Subcutaneous adipose tissue (tissue), 4 donors: ENCODE data around the gene NPRL2. TPM values are rescaled to one million over a fixed set of nuclear protein-coding genes. Genes with fewer than 3 reads are reported as not detected.

Experiments
- CTCF ChIP-seq: fragments of 450-650 bp; IDR thresholded peaks from one replicate; pipeline ENCODE4 v1.5.1; 2016; ENCODE audit warnings: low read depth, mild to moderate bottlenecking, control low read depth, antibody characterized with exemption, moderate library complexity
- total RNA-seq, 4 donors: library from RNA; depleted of rRNA; stranded (reverse); fragments of >200 nt; gene quantifications; one replicate each; pipeline ENCODE4 v1.1.0, GENCODE V29; 2016

Gene NPRL2
- total RNA-seq, 4 donors from 2014 or later: 14.3 to 18.8 (median 17.5) TPM

- TF ChIP-seq CTCF: no peak
Observed at GRCh38 chr3:50359760-50360110, 9.2 kb upstream of the NPRL2 start.

- no peak for TF ChIP-seq CTCF
Observed at GRCh38 chr3:50358911-50359759, 8.6 kb upstream of the NPRL2 start, which contains the start of gene TMEM115. TSS of gene TMEM115 (minus strand) at chr3:50359521. CDS start at chr3:50359063, 458 bp downstream.

- TF ChIP-seq CTCF: no peak
Observed at GRCh38 chr3:50358355-50358910, 7.9 kb upstream of the NPRL2 start.

- TF ChIP-seq CTCF: no peak
Observed at GRCh38 chr3:50357481-50357880, 6.9 kb upstream of the NPRL2 start.

GRCh38 chr3:50356553-50356952 is 6.0 kb upstream of the NPRL2 start:
- TF ChIP-seq CTCF: no peak

GRCh38 chr3:50355829-50356552 is 5.4 kb upstream of the NPRL2 start:
- no peak for TF ChIP-seq CTCF

- no peak for TF ChIP-seq CTCF
Observed at GRCh38 chr3:50354850-50355249, 4.3 kb upstream of the NPRL2 start.
